SKM-1 treated with dmso at 0.1 percent for 144 hours (cell line): ENCODE data around the gene TNNT1.

Experiments used
- DNase-seq: peaks from one replicate; lab custom pipeline; 2025; ENCODE audit not compliant: unreplicated experiment; lab: John Stamatoyannopoulos, UW

Gene TNNT1

DNA sequence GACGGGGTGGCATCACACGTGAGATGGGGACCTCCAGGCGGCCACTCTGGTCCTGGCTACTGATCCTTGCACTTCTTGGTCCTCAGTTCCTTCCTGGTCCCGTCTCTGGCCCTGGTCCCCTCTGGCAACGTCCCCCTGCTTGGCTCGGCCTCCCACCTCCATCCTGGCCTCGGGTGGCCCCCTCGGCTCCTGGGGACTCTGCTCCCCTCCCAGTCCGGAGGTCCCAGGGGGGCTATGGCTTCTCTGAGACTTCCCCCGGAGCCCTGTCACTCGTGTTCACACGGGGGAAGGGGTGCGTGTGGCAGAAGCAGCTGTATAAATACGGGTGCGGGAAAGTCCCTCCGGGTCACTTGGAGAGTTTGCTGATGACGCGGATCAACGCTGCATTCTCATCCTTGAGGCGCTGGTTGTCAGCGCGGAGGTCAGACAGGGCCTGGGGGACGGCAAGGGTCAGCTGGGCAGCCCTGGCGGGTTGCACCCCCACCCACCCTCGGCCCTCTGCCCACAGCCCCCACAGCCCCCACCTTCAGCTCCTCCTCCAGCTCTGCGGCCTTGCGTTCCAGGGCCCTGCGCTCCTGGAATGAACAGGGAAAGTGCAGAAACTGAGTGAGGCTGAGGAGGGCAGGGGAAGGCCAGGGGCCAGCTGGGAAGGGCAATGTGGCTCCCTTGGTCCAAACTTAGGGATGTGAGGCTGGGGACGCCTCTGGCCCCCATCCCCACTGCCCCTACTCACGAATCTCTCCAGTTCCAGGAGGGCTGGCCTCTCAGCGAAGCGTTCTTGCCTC is 57.7 kb downstream of the TNNT1 start:
- no peak for DNase-seq

DNA sequence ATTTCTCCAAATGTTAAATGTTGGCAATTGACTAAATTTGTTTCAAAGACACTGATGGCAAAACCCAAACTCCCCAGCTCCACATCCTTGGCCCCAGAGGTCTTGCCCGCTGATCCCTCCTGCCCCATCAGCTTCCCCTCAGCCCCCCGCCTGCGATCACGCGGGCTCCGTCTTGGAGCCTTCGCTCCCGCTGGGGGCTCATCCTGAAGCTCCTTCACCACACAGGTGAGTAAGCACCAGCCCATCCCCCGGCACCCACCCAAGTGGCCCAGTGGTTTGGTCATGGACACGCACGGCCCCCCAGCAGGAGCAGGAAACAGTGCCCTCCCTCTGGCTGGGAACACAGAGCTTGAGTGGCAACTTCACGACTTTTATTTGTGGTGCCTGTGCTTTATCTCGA is 58.4 kb downstream of the TNNT1 start:
- DNase-seq = no peak

DNA sequence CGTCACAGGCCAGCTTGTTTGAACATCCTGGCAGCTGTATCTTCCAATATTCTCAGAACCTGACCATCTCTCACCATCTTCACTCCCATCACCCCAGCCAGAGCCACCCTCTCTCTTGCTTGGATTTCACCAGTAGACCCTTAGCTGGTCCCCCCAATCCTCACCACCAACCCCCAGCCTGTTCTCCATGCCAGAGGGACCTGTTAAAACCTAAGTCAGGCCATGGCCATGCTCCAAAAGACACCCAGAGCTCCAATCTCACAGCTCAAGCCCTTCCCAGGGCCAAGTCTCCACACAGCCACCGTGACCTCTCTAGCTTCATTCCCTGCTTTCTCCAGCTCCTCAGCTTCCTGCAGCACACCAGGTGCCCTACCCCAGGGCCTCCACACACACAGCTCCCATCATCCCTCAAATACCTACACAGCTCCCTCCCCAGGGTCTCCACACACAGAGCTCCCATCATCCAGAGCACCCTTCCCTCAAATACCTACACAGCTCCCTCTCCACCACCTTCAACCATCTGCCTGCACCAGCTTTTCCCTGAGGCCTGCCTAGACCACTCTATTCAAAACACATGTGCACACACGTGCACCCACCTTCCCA is 59.6 kb downstream of the TNNT1 start:
- DNase-seq = no peak

DNA sequence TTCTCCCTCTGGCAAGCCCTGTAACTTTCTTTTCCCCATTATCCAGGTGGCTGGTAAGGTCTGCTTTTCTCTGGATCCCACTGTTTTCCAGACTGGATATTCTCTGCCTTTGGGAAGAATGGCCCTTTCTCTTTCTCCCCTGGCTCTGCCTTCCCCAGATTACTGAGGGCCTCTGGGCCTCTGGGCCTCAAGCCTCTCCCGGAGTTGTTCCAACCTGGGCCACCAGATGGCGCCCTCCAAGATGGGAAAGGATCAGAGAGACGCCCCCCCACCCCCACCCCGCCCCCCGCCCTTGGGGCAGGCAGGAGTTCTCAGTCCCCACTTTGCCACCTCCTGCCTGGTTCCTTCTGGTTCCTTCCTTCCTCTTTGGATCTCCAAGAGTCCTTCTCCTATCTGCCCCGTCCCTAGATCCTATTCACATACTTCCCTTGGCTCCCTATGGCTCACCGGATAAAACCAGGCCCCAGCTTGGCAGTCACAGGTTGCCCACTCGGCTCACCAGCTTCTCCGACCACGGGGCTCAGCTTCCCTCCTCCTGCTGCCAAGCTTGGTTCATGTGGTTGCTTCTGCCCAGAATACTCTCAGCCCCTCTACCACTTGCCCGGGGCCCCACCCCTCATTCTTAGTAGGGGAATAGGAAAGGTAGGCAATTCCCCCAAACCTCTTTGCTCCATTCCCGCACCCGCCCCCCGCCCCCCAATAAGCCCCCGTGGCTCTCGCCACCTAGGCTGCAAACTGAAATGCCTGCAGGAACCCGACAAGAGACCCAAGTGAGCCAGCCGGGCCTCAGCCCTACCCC is 60.3 kb downstream of the TNNT1 start:
- no peak for DNase-seq

DNA sequence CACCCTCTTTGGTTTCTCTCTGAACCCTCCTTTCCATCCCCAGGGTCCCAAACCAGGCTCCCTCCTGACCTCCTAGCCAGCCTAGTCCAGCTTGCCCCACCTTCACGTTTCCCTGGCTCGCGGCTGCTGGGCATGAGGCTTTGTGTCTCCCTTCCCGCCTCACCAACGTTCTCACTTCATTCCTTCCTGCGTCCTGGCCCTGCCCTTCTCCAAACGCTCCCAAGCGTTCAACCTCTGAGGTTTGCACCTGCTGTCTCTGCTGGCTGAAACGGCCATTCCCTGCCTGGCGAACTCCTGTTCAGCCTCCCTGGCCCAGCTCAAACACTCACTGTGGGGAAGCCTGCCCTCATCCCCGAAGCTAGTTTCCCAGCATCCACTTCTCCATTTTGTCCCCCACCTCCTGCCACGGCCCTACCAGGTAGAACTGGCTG is 61.0 kb downstream of the TNNT1 start:
- DNase-seq = no peak

DNA sequence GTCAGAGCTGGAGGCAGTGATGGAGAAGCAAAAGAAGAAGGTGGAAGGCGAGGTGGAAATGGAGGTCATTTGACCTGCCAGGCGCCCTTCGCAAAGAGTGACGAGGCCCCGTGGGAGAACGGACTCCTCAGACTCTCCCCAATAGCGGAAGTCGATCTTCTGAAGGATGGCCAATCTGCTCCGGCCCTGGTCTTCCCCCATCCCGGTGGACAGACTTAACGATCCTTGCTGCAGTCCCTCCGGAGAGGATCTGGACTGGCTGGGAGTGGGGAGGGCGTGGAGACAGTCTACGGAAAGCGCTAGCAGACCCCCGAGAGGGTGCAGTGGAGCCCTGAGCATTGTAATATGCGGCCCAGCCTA is 61.5 kb downstream of the TNNT1 start:
- no peak for DNase-seq

DNA sequence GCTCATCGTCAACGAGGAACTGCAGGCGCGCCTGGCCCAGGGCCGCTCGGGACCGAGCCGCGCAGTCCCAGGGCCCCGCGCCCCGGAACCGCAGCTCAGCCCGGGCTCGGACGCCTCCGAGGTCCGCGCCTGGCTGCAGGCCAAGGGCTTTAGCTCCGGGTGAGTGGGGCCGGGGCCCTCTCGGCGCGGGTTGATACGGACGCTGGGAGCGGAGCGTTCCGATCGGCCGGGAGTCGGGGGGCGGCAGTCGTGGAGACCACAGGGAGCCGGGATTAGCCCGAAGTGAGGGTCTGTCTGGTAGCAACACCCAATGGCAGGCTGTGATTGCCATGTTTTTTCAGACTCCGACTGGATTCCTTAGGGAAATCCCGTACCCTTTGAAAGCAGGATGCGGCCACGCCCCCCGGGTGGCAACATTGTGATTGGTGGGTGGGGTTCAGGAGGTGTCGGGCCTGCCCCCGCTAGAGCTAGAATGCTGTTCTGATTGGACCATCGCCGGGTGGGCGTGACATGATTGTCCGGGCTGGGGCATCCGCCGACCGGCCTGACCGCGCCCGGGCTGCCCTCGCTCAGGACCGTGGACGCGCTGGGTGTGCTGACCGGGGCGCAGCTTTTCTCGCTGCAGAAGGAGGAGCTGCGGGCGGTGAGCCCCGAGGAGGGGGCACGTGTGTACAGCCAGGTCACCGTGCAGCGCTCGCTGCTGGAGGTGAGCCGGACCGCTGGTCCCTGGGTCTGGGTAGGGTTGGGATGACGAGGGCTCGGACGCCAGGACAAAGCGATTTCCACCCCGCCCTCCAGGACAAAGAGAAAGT is 62.1 kb downstream of the TNNT1 start:
- DNase-seq = no peak

DNA sequence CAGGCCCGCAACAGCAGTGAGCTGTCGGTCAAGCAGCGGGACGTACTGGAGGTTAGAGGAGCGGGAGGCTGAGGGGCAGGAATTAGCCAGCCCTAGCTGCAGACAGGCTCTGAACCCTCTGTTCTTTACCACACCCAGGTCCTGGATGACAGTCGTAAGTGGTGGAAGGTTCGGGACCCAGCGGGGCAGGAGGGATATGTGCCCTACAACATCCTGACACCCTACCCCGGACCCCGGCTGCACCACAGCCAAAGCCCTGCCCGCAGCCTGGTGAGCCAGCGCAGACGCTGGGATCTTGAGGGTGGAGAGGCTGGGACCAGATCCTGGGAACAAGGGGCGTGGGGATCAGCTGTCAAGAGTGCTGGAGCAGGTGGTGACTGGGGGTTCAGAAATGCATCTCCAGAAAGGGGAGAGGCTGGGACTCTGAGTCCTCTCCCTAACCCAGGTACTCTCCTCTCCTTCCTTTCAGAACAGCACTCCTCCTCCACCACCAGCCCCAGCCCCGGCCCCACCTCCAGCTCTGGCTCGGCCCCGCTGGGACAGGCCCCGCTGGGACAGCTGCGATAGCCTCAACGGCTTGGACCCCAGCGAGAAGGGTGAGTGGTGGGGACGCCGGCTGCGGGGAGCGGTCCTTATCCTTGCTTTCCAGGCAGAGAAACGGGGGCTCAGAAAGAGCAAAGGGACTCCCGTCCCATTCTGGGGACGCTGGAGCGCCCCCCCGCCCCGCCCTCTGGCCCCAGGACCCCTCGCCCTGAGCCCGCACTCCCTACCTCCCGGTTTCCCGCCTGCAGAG is 62.9 kb downstream of the TNNT1 start:
- no peak for DNase-seq

DNA sequence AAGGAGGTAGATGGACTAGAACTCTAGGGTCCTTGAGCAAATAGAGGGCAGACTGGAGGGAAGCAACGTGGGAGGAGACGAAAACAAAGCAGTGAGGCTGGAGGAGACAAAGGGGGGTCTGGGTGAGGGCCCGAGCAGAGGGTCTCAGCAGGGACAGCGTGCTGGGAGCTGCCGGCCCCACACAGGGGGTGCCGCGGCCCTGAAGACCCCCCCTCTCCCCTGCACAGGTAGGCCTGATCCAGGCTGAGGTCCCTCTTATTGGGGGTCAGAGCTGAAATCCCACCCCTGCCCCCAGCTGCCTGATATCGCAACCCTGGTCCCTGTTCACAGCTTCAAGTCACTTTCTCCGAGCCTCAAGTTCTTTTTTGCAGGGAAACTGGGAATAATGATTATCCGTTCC is 64.6 kb downstream of the TNNT1 start:
- no peak for DNase-seq

DNA sequence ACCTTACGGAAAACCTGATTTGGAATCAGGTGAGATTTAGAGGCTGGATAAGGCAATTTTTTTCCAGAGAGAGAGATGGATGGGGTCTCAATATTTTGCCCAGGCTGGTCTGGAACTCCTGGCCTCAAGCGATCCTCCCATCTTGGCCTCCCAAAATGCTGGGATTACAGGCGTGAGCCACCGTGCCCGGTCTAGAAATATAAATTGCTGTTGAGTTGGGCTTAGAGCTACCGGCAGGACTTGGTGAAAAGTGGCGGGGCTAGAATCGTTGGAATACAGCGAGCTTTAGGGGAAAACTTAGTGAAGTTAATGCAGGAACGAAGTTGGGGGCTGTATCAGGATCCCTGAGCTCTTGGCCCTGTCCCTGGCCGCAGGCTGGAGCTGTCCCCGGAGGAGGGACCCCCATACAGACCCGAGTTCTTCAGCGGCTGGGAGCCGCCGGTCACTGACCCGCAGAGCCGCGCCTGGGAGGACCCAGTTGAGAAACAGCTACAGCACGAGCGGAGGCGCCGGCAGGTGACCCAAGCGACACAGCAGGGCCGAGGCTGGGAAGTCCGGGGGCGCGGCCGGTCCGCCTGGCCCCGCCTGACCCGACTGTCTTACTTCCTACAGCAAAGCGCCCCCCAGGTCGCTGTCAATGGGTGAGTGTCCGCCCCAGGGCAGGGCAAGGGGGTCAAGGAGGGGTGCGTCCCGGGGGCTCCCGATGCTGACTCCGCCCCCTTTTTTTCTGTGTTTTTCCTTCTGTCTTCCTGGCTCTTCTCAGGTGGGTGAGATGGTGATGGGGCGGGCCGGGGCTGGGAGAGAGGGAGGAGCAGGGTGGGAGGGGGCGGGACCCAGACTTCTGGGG is 65.8 kb downstream of the TNNT1 start:
- DNase-seq = no peak
